ENCODE measurements around the gene MEGF8. TPM values are rescaled to one million over a fixed set of nuclear protein-coding genes. Genes with fewer than 3 reads are reported as not detected.

The MEGF8 gene
- total RNA-seq, 1 donor from 2014 or later, result 75.7 TPM

- peaks cover 10% of the 10 kb centered on the region for H3K4me1 Mint-ChIP-seq (ENCODE audit: unreplicated experiment)
- H3K27me3 Mint-ChIP-seq (ENCODE audit: unreplicated experiment), result no peaks in the 10 kb centered on the region
- DNase-seq (ENCODE audit: extremely low spot score, unreplicated experiment), result no peak
- H3K9me3 Mint-ChIP-seq (ENCODE audit: unreplicated experiment), result no peaks in the 10 kb centered on the region
- H3K36me3 Mint-ChIP-seq (ENCODE audit: unreplicated experiment), result no peaks in the 10 kb centered on the region
- no peak overlapping the region for H3K4me3 Mint-ChIP-seq (ENCODE audit: unreplicated experiment)
- H3K27ac Mint-ChIP-seq (ENCODE audit: unreplicated experiment), result no peak overlapping the region
- TF ChIP-seq CTCF (IDR thresholded peaks at IDR 0.05), result no peak
Measured at GRCh38 chr19:42410371-42410770, 84.9 kb downstream of the MEGF8 start.

GRCh38 chr19:42411581-42412178 is 86.2 kb downstream of the MEGF8 start:
- H3K27me3 Mint-ChIP-seq (ENCODE audit: unreplicated experiment), result no peaks in the 10 kb centered on the region
- H3K9me3 Mint-ChIP-seq (ENCODE audit: unreplicated experiment), result no peaks in the 10 kb centered on the region
- no peak overlapping the region for H3K27ac Mint-ChIP-seq (ENCODE audit: unreplicated experiment)
- no peaks in the 10 kb centered on the region for H3K36me3 Mint-ChIP-seq (ENCODE audit: unreplicated experiment)
- no peak overlapping the region for H3K4me3 Mint-ChIP-seq (ENCODE audit: unreplicated experiment)
- peaks cover 10% of the 10 kb centered on the region for H3K4me1 Mint-ChIP-seq (ENCODE audit: unreplicated experiment)
- no peak for DNase-seq (ENCODE audit: extremely low spot score, unreplicated experiment)
- TF ChIP-seq CTCF (IDR thresholded peaks at IDR 0.05), result no peak

GRCh38 chr19:42412227-42412626 is 86.8 kb downstream of the MEGF8 start:
- TF ChIP-seq CTCF (IDR thresholded peaks at IDR 0.05), result no peak
- Mint-ChIP-seq H3K4me1 (ENCODE audit: unreplicated experiment) (peaks cover 10% of the 10 kb centered on the region), H3K9me3 (ENCODE audit: unreplicated experiment) (no peaks in the 10 kb centered on the region), H3K4me3 (ENCODE audit: unreplicated experiment) (no peak overlapping the region), H3K27ac (ENCODE audit: unreplicated experiment) (no peak overlapping the region), H3K36me3 (ENCODE audit: unreplicated experiment) (no peaks in the 10 kb centered on the region), H3K27me3 (ENCODE audit: unreplicated experiment) (no peaks in the 10 kb centered on the region)
- no peak for DNase-seq (ENCODE audit: extremely low spot score, unreplicated experiment)

- no peak for TF ChIP-seq CTCF (IDR thresholded peaks at IDR 0.05)
- no peaks in the 10 kb centered on the region for H3K36me3 Mint-ChIP-seq (ENCODE audit: unreplicated experiment)
- no peaks in the 10 kb centered on the region for H3K9me3 Mint-ChIP-seq (ENCODE audit: unreplicated experiment)
- H3K27me3 Mint-ChIP-seq (ENCODE audit: unreplicated experiment), result no peaks in the 10 kb centered on the region
- peaks cover 10% of the 10 kb centered on the region for H3K4me1 Mint-ChIP-seq (ENCODE audit: unreplicated experiment)
- no peak overlapping the region for H3K4me3 Mint-ChIP-seq (ENCODE audit: unreplicated experiment)
- no peak for DNase-seq (ENCODE audit: extremely low spot score, unreplicated experiment)
- no peak overlapping the region for H3K27ac Mint-ChIP-seq (ENCODE audit: unreplicated experiment)
Measured at GRCh38 chr19:42412661-42413076, 87.2 kb downstream of the MEGF8 start.

GRCh38 chr19:42419309-42419708 is 93.9 kb downstream of the MEGF8 start:
- no peaks in the 10 kb centered on the region for H3K36me3 Mint-ChIP-seq (ENCODE audit: unreplicated experiment)
- H3K9me3 Mint-ChIP-seq (ENCODE audit: unreplicated experiment), result no peaks in the 10 kb centered on the region
- H3K4me1 Mint-ChIP-seq (ENCODE audit: unreplicated experiment), result peaks cover 25% of the 10 kb centered on the region
- H3K4me3 Mint-ChIP-seq (ENCODE audit: unreplicated experiment), result no peak overlapping the region
- H3K27me3 Mint-ChIP-seq (ENCODE audit: unreplicated experiment), result no peaks in the 10 kb centered on the region
- no peak overlapping the region for H3K27ac Mint-ChIP-seq (ENCODE audit: unreplicated experiment)
- no peak for DNase-seq (ENCODE audit: extremely low spot score, unreplicated experiment)
- TF ChIP-seq CTCF (IDR thresholded peaks at IDR 0.05), result no peak
